ENCODE measurements around the gene EBF4.

DNA sequence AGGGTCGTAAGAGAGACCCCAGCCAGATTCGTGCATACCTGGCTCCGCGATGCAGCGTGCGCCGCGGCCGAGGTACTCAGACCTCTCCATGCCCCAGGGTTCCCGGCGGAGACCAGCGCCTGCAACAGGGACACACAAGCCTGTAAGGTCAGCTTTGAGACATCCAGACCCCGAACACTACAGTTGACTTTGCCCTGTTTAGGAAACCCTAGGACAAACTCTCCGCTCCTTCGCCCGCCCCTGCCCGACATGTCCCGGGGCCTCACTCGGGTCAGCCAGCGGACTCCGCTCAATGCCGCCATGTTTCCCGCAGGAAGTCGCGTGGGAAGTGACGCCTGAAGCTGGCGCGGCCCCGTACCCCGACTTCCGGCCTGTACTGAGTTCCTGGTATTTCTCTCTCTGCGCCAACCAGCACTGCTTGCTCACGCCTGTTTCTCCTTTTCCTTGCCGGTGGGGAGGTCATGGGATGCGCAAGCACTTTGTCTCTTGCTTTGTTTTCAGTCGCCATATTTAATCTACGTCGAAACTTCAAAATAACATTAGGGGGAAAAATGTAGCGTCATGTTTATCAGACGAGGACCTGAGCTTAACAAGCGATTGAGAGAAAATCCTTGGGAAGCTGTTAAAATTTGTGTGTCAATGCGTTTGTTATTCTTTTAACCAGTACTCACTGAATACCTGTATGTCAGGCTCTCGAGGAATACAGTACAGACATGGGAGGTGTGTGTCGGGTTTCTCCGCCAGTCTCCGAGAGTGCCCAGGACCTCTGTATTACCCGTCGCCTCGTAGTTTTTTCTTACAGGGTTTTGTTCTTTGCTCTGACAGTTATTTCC, 28.5 kb upstream of the EBF4 start, which contains the start of gene IDH3B:
- TF ChIP-seq, protein P1, sequence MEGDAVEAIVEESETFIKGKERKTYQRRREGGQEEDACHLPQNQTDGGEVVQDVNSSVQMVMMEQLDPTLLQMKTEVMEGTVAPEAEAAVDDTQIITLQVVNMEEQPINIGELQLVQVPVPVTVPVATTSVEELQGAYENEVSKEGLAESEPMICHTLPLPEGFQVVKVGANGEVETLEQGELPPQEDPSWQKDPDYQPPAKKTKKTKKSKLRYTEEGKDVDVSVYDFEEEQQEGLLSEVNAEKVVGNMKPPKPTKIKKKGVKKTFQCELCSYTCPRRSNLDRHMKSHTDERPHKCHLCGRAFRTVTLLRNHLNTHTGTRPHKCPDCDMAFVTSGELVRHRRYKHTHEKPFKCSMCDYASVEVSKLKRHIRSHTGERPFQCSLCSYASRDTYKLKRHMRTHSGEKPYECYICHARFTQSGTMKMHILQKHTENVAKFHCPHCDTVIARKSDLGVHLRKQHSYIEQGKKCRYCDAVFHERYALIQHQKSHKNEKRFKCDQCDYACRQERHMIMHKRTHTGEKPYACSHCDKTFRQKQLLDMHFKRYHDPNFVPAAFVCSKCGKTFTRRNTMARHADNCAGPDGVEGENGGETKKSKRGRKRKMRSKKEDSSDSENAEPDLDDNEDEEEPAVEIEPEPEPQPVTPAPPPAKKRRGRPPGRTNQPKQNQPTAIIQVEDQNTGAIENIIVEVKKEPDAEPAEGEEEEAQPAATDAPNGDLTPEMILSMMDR (conservative IDR thresholded peaks at IDR 0.05; ENCODE audit: low read length): no peak
- no peak for TF ChIP-seq EZH2phosphoT487 (IDR thresholded peaks at IDR 0.05; ENCODE audit: borderline replicate concordance)

Data from Loucy (cell line).